ENCODE data around the gene EEF2KMT.
"Not testable (repeated sequence)": the region's sequence is repeated elsewhere in the genome, so short reads cannot be mapped to it uniquely, and the experiment has no call there.

- TF ChIP-seq CTCF (conservative IDR thresholded peaks at IDR 0.05; ENCODE audit: low read depth, low read length); RAD21 (IDR thresholded peaks at IDR 0.05; ENCODE audit: low read length): not testable (repeated sequence)
Observed at GRCh38 chr16:5088086-5088790, 9.4 kb downstream of the EEF2KMT start.
